AG04450 (cell line): ENCODE measurements around the gene PGM5. TPM values are rescaled to one million over a fixed set of nuclear protein-coding genes. Genes with fewer than 3 reads are reported as not detected.
A peak's percentile ranks its signal among the peaks of the same experiment; 100 is the strongest.

Source experiments
- CTCF ChIA-PET: fragments of 300-600, 350-600 bp; formaldehyde crosslinking; extraction: SDS; loops from one replicate; lab custom pipeline; 2022; ENCODE audit warnings: antibody characterized with exemption, inconsistent platforms; lab: Charles Lee
- POLR2A ChIA-PET: fragments of 350-600 bp; formaldehyde crosslinking; extraction: SDS; loops from one replicate; lab custom pipeline; 2021; ENCODE audit warnings: antibody characterized with exemption, inconsistent platforms; lab: Yijun Ruan, JAX
- DNase-seq: peaks from one replicate; pipeline ENCODE4 v3.0.0-alpha.2; 2011; ENCODE audit warnings: low read depth, low spot score
- H3K27ac ChIP-seq: one replicate; pipeline ENCODE4 v1.5.1; 2012; ENCODE audit warnings: low read depth, low read length, control low read depth
- H3K27me3 ChIP-seq: one replicate; pipeline ENCODE4 v1.6.0; 2012; ENCODE audit warnings: low read length; ENCODE audit not compliant: control insufficient read depth, insufficient read depth
- H3K4me3 ChIP-seq: 2 replicates; pipeline ENCODE4 v1.5.1; 2011; ENCODE audit warnings: mild to moderate bottlenecking, low read depth, low read length, control low read depth
- H3K9me3 ChIP-seq: 2 replicates; pipeline ENCODE4 v1.5.1; 2012; ENCODE audit warnings: low read length; ENCODE audit not compliant: control insufficient read depth, insufficient read depth
- CTCF ChIP-seq: IDR thresholded peaks from 2 replicates; pipeline ENCODE4 v1.5.1; 2011; ENCODE audit warnings: low read depth, low read length, control low read depth, inconsistent platforms
- polyA plus RNA-seq: library from polyadenylated mRNA; depleted of rRNA; stranded (reverse); fragments of >200 nt; gene quantifications from 2 replicates; pipeline ENCODE4 v1.2.3, GENCODE V29; 2011

PGM5 gene
- polyA plus RNA-seq, 1 experiment, result 5.9 TPM

DNA sequence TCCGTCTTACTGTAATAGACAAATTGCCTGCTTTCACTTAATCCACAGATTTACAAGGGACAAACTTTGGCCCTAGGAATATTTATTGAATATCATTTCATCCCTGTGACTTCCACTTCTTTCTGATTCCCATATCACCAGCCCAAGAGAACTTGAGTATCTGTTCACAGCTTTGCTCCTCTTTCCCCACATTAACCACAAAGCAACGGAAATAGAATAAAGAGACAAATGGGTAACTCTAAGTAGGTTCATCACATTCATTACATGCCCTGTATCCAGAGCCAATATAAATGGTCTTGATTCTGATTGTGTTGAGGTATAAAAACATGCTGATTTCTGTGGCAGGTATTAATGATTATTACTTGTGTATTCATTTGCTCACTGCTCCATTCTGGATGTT is 142.4 kb downstream of the PGM5 start:
- Histone ChIP-seq H3K27me3 (no peaks in the 10 kb centered on the region), H3K9me3 (no peaks in the 10 kb centered on the region), H3K4me3 (no peak overlapping the region), H3K27ac (no peak overlapping the region)
- no peak for DNase-seq
- ChIA-PET POLR2A (no interaction called here), CTCF (no interaction called here)
- no peak for TF ChIP-seq CTCF

DNA sequence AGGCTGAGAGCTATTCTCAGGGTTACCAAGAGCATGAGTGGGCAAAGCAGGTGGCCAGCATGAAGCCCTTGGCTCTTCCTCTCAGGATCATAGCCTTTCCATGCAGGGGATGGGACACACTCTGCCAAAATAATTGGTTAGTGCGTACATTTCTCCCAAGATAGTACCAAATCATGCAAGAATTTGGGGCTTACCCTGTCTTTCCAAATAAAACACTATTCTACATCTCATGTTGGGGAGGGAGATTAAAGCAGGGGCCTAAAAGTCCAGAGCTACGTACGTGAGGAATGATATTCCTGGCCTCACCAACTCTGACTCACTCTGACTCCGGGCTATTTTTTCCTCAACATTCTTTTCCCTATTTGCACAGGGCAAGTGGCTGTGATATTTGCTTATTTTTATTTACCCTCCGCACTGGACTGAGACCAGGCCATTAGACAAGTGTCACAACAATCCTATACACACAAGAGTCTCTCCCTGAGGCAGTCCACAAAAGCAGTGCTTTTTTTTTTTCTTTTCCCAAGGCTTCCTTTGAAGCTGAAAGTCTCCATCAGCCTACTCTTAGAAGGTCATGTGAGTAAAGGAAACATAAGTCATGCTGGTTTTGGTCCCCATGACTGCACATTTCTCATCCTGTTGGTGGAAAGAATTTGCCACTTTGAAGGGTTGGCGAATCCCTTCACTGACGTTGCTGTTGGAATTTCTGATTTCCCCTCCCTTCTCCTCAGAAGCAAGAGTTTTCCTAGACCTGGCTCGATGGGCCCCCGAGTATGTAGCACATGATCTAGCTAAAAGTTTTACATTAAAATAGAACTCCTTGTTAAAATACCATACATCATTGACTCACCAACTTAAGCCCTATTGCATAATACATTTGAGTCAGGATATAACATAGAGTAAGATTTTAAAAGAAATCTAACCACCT is 144.3 kb downstream of the PGM5 start:
- Histone ChIP-seq H3K9me3 (no peaks in the 10 kb centered on the region), H3K27me3 (no peaks in the 10 kb centered on the region), H3K27ac (peak overlapping the region; percentile 32), H3K4me3 (no peak overlapping the region)
- ChIA-PET CTCF (interaction anchor here (1.4 kb wide), 1 partner anchor 8 kb away, joined by 3 read pairs; no protein-coding TSS in a partner anchor), POLR2A (interaction anchor here (0.9 kb wide), 1 partner anchor 11 kb away, joined by 3 read pairs; no protein-coding TSS in a partner anchor)
- no peak for TF ChIP-seq CTCF
- DNase-seq, result no peak

GRCh38 chr9:68502279-68502678 is 145.9 kb downstream of the PGM5 start:
- POLR2A ChIA-PET, result no interaction called here
- no peak overlapping the region for H3K4me3 ChIP-seq
- no peak for DNase-seq
- no peaks in the 10 kb centered on the region for H3K27me3 ChIP-seq
- no peak for TF ChIP-seq CTCF
- no peaks in the 10 kb centered on the region for H3K9me3 ChIP-seq
- CTCF ChIA-PET, result no interaction called here
- H3K27ac ChIP-seq, result no peak overlapping the region

DNA sequence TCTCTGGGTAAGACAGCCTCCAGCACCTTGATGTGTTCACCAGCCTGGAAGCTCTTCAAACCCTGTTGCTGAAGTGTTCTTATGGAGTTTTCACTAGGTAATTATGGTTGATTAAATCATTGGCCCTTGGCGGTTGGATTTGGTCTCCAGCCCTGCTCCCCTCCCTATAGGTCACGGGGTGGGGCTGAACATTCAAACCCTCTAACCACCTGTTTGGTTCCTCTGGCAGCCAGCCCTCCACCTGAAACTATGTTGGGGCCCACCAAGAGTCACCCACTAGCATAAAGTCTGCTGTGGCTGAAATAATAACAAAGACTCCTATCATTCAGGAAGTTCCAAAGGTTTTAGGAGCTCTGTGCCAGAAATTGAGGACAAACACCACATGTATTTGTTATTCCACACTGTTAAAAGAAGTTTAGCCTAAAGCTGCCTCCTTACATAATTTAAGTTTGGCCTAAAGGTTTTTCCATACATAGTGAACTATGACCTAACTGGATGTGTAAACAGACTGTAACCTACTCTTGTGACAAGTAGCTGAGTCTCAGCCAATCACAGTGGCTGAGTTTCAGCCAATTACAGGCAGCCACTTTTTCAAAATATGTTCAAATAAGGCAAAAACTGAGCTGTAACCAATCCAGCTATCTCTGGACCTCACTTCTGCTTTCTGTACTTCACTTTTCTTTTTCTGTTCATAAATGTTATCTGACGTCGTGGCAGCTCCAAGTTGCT is 149.4 kb downstream of the PGM5 start:
- TF ChIP-seq CTCF, result no peak
- no peak for DNase-seq
- ChIA-PET CTCF (interaction anchor here (0.6 to 2.2 kb wide), 5 partner anchors 9 to 88 kb away, joined by 3 to 9 read pairs (median 6); no protein-coding TSS in a partner anchor), POLR2A (no interaction called here)
- H3K9me3 ChIP-seq, result no peaks in the 10 kb centered on the region
- H3K27ac ChIP-seq, result no peak overlapping the region
- H3K4me3 ChIP-seq, result no peak overlapping the region
- no peaks in the 10 kb centered on the region for H3K27me3 ChIP-seq
